ENCODE results near the gene FGGY.

Gene FGGY

GRCh38 chr1:59767119-59767518, 470.2 kb downstream of the FGGY start:
- Histone ChIP-seq H3K9me3 (no peaks in the 10 kb centered on the region), H3K4me3 (ENCODE audit: low read depth, low read length) (no peak overlapping the region), H3K27me3 (no peaks in the 10 kb centered on the region), H3K4me1 (peaks cover 22% of the 10 kb centered on the region), H3K36me3 (no peaks in the 10 kb centered on the region)
- no peak for DNase-seq
- no peak for TF ChIP-seq CTCF (IDR thresholded peaks at IDR 0.05; ENCODE audit: low read depth, low read length)

GRCh38 chr1:59768792-59769735, 472.2 kb downstream of the FGGY start:
- no peak for TF ChIP-seq CTCF (IDR thresholded peaks at IDR 0.05; ENCODE audit: low read depth, low read length)
- H3K9me3 ChIP-seq: no peaks in the 10 kb centered on the region
- no peaks in the 10 kb centered on the region for H3K36me3 ChIP-seq
- peaks cover 22% of the 10 kb centered on the region for H3K4me1 ChIP-seq
- DNase-seq: no peak
- no peak overlapping the region for H3K4me3 ChIP-seq (ENCODE audit: low read depth, low read length)
- H3K27me3 ChIP-seq: no peaks in the 10 kb centered on the region

GRCh38 chr1:59769736-59770095, 472.8 kb downstream of the FGGY start:
- no peaks in the 10 kb centered on the region for H3K36me3 ChIP-seq
- no peak for TF ChIP-seq CTCF (IDR thresholded peaks at IDR 0.05; ENCODE audit: low read depth, low read length)
- no peak overlapping the region for H3K4me3 ChIP-seq (ENCODE audit: low read depth, low read length)
- no peaks in the 10 kb centered on the region for H3K9me3 ChIP-seq
- H3K27me3 ChIP-seq: no peaks in the 10 kb centered on the region
- DNase-seq: no peak
- H3K4me1 ChIP-seq: peaks cover 22% of the 10 kb centered on the region

DNA sequence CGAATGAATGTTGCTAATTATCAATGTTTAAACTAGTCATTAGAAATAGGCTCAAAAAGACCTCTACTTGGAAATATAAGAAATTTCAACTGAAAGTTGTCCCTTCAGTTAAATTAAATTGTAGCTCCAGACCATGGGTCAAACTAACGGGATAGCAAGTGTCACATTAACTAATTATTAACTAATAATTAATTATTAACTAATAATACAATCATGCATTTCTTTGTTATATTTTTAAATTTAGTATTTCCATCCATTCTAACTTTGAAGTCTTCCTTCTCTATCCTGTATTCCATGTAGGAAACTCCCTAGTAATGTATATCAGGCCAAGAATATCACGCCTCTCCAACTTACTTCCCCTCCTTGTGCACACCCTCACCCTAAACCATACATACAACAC, 474.5 kb downstream of the FGGY start:
- Histone ChIP-seq H3K4me3 (ENCODE audit: low read depth, low read length) (no peak overlapping the region), H3K9me3 (no peaks in the 10 kb centered on the region), H3K36me3 (no peaks in the 10 kb centered on the region), H3K4me1 (peaks cover 12% of the 10 kb centered on the region), H3K27me3 (no peaks in the 10 kb centered on the region)
- TF ChIP-seq CTCF (IDR thresholded peaks at IDR 0.05; ENCODE audit: low read depth, low read length): no peak
- DNase-seq: no peak

DNA sequence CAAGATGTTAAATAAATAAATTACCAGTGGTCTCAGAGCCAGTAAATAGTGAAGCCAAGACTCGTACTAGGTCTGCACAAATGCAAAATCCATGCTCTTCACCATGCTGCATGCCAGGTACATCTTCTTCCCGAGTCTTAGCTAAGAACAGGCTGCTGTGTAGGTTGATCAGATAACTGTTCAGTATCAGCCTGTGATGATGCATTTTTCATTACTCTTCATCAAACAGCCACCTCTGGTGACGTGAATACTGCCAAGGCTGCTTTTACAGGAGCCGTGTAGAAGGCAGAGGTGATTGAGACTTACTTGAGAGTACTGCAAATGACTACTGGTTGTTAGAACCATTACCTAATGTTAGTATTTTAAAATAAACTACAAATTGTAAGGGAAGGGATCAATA, 478.6 kb downstream of the FGGY start:
- no peak for DNase-seq
- Histone ChIP-seq H3K4me3 (ENCODE audit: low read depth, low read length) (no peak overlapping the region), H3K36me3 (no peaks in the 10 kb centered on the region), H3K9me3 (no peaks in the 10 kb centered on the region), H3K4me1 (no peaks in the 10 kb centered on the region), H3K27me3 (no peaks in the 10 kb centered on the region)
- TF ChIP-seq CTCF (IDR thresholded peaks at IDR 0.05; ENCODE audit: low read depth, low read length): no peak
